Kidney (tissue), 14 donors: ENCODE results near the gene KIAA1755. TPM values are rescaled to one million over a fixed set of nuclear protein-coding genes. Genes with fewer than 3 reads are reported as not detected.
A peak's percentile ranks its signal among the peaks of the same experiment; 100 is the strongest.

Experiments
- DNase-seq, 5 donors: peaks; one replicate each; pipeline ENCODE4 v3.0.0-alpha.2; 2013 to 2020
- FAIRE-seq: peaks from 2 replicates; lab custom pipeline; 2012; peaks lifted over from hg19 to GRCh38; lab: Jason Lieb, UNC
- H3K27ac ChIP-seq, 2 donors: one replicate each; pipeline ENCODE4 v1.7.0; 2013; ENCODE audit warnings: low read depth in 2 of 2, low read length in 2 of 2, inconsistent platforms in 1 of 2
- H3K27me3 ChIP-seq: one replicate; pipeline ENCODE4 v1.7.1; 2013; ENCODE audit warnings: low read length, inconsistent platforms; ENCODE audit not compliant: control insufficient read depth, insufficient read depth
- H3K36me3 ChIP-seq, 3 donors: one replicate each; pipeline versions ENCODE4 v1.7.0 to v1.7.1; 2013; ENCODE audit warnings: low read length in 3 of 3, control low read depth in 1 of 3, inconsistent platforms in 1 of 3; ENCODE audit not compliant: insufficient read depth in 3 of 3, control insufficient read depth in 2 of 3
- H3K4me1 ChIP-seq, 3 donors: one replicate each; pipeline versions ENCODE4 v1.7.0 to v1.7.1; 2013; ENCODE audit warnings: low read length in 3 of 3, inconsistent platforms in 1 of 3, low read depth in 1 of 3; ENCODE audit not compliant: control insufficient read depth in 2 of 3, insufficient read depth in 2 of 3
- H3K4me3 ChIP-seq, 3 donors: one replicate each; pipeline versions ENCODE4 v1.7.0 to v1.8.1; 2013; ENCODE audit warnings: low read length in 3 of 3, control low read depth in 1 of 3, inconsistent platforms in 1 of 3
- H3K9ac ChIP-seq, 3 donors: one replicate each; pipeline versions ENCODE4 v1.7.0 to v1.7.1; 2013; ENCODE audit warnings: low read length in 3 of 3, control low read depth in 1 of 3, inconsistent platforms in 1 of 3
- H3K9me3 ChIP-seq, 3 donors: one replicate each; pipeline versions ENCODE4 v1.7.0 to v1.7.1; 2013; ENCODE audit warnings: low read length in 3 of 3, control low read depth in 1 of 3, inconsistent platforms in 1 of 3; ENCODE audit not compliant: control insufficient read depth in 2 of 3, insufficient read depth in 1 of 3
- CTCF ChIP-seq: IDR thresholded peaks from 3 replicates; pipeline ENCODE4 v1.5.1; 2012; ENCODE audit warnings: mild to moderate bottlenecking, moderate library complexity, borderline replicate concordance; ENCODE audit not compliant: insufficient read depth; ENCODE audit errors: extremely low read depth
- intact Hi-C: fragments of 100-400 bp; cut with DNase I; formaldehyde crosslinking; loops from one replicate; pipeline ENCODE4 v1.11.1; 2022
- polyA plus RNA-seq: library from polyadenylated mRNA; stranded (reverse); fragments of 350-450 nt; fragmentation: Illumina TruSeq; extraction: RNeasy Lipid Tissue Mini Kit (QIAGEN cat#74804); gene quantifications from one replicate; pipeline ENCODE4 v1.2.3, GENCODE V29; 2014; ENCODE audit warnings: low read depth, low replicate concordance; ENCODE audit not compliant: insufficient read depth
- total RNA-seq: library from RNA; stranded (reverse); fragmentation: NEBNext Ultra II Directional; extraction: Animal tissue kit (Norgen Biotek cat#: 25700); gene quantifications from one replicate; pipeline ENCODE4 v1.2.1, GENCODE V29; 2021
- donor health status: control.
- donor health status: control.
- donor health status: control.
- donor health status: control.
- donor health status: control.
- donor health status: DM: yes; HTN: yes; CAD: no.
- donor health status: Normal renal cell carcinoma (clear cell type).

Gene KIAA1755
- total and polyA plus RNA-seq, 2 donors from 2014 or later: 1.5 to 5.1 TPM

DNA sequence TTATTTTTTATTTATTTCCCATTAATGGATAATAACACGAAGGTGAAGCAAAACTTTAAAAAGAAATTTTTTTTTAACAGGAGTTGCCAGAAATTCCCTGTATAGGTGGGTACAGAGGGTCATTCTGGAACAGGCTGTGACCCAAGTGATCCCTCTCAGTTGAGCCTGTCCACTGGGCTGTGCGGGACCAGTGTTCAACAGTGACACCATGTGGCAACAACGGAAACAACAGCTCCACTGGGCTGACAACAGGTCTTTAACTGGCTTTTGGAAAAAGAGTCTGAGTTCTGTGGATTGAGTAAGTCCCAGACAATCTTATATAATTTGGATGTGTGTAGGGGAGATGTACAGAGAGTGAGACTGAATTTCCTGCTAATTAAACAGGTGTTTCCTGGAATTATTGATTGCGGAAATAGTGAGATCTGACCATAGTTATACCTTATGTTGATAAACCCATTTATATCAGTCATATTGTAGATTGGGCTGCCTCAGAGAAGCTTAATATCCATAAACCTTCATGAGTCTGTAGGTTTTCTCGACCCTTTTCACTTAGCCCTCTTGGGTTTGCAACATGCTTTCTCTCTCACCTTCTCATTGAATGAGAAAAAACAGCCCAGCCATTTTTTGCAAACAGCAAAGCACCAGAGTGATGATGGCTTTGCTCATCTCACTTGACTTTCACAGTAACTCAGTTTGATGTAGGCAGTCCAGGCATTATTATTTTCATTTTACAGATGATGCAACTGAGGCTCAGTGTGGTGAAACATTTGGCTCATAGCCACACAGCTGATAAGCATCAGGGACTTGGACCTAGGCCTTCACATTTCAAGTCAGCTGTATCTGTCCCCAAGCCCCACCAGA lies 17.5 kb downstream of the KIAA1755 start:
- no peak overlapping the region for H3K9ac ChIP-seq
- H3K4me1 ChIP-seq: peaks cover 0 to 18% (median 10%) of the 10 kb centered on the region in 3 donors
- no peak overlapping the region for H3K27ac ChIP-seq
- intact Hi-C loops: no loop called here
- TF ChIP-seq CTCF: peak; percentile 18
- no peaks in the 10 kb centered on the region for H3K36me3 ChIP-seq
- H3K4me3 ChIP-seq: no peak overlapping the region
- peaks cover 0 to 22% (median 2%) of the 10 kb centered on the region in 3 donors for H3K9me3 ChIP-seq
- DNase-seq: no peak
- H3K27me3 ChIP-seq: no peaks in the 10 kb centered on the region
- FAIRE-seq: no peak

- Histone ChIP-seq H3K27ac (no peak overlapping the region), H3K9me3 (peaks cover 0 to 22% (median 2%) of the 10 kb centered on the region in 3 donors), H3K4me3 (no peak overlapping the region), H3K27me3 (no peaks in the 10 kb centered on the region), H3K36me3 (no peaks in the 10 kb centered on the region), H3K9ac (no peak overlapping the region), H3K4me1 (peaks cover 0 to 9% (median 8%) of the 10 kb centered on the region in 3 donors)
- no peak for FAIRE-seq
- TF ChIP-seq CTCF: no peak
- intact Hi-C loops: no loop called here
- DNase-seq: no peak
Measured at GRCh38 chr20:38241201-38241600, 19.3 kb downstream of the KIAA1755 start.

GRCh38 chr20:38239441-38239840 lies 21.1 kb downstream of the KIAA1755 start:
- DNase-seq: peak in 3 of 5 donors; percentile 44 to 85 (median 45)
- TF ChIP-seq CTCF: no peak
- Histone ChIP-seq H3K9me3 (peaks cover 0 to 22% (median 2%) of the 10 kb centered on the region in 3 donors), H3K9ac (no peak overlapping the region), H3K4me3 (no peak overlapping the region), H3K4me1 (no peaks in the 10 kb centered on the region), H3K27me3 (no peaks in the 10 kb centered on the region), H3K27ac (no peak overlapping the region), H3K36me3 (no peaks in the 10 kb centered on the region)
- intact Hi-C loops: no loop called here
- no peak for FAIRE-seq
